ENCODE results near the gene ABHD12. TPM values are rescaled to one million over a fixed set of nuclear protein-coding genes. Genes with fewer than 3 reads are reported as not detected.
A peak's percentile ranks its signal among the peaks of the same experiment; 100 is the strongest.

Gene ABHD12
- total RNA-seq, 4 donors from 2014 or later: 10.0 to 47.6 (median 36.3) TPM

- peak; percentile 11 to 13 for DNase-seq
- Histone ChIP-seq H3K27ac (no peak overlapping the region), H3K9me3 (no peaks in the 10 kb centered on the region), H3K4me3 (no peak overlapping the region), H3K27me3 (no peaks in the 10 kb centered on the region), H3K36me3 (no peaks in the 10 kb centered on the region), H3K4me1 (no peaks in the 10 kb centered on the region)
- TF ChIP-seq, protein P1, sequence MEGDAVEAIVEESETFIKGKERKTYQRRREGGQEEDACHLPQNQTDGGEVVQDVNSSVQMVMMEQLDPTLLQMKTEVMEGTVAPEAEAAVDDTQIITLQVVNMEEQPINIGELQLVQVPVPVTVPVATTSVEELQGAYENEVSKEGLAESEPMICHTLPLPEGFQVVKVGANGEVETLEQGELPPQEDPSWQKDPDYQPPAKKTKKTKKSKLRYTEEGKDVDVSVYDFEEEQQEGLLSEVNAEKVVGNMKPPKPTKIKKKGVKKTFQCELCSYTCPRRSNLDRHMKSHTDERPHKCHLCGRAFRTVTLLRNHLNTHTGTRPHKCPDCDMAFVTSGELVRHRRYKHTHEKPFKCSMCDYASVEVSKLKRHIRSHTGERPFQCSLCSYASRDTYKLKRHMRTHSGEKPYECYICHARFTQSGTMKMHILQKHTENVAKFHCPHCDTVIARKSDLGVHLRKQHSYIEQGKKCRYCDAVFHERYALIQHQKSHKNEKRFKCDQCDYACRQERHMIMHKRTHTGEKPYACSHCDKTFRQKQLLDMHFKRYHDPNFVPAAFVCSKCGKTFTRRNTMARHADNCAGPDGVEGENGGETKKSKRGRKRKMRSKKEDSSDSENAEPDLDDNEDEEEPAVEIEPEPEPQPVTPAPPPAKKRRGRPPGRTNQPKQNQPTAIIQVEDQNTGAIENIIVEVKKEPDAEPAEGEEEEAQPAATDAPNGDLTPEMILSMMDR (IDR thresholded peaks at IDR 0.05): no peak
- TF ChIP-seq POLR2A (IDR thresholded peaks at IDR 0.05): no peak
- intact Hi-C loops (cut with DNase I; ENCODE audit: low total_unique reads): no loop called here
Measured at GRCh38 chr20:25274481-25274880, 116.2 kb downstream of the ABHD12 start.

- H3K27me3 ChIP-seq: no peaks in the 10 kb centered on the region
- H3K9me3 ChIP-seq: no peaks in the 10 kb centered on the region
- no peaks in the 10 kb centered on the region for H3K4me1 ChIP-seq
- no peak overlapping the region for H3K27ac ChIP-seq
- peak in 1 of 2 donors; percentile 11 for DNase-seq
- H3K36me3 ChIP-seq: no peaks in the 10 kb centered on the region
- intact Hi-C loops (cut with DNase I; ENCODE audit: low total_unique reads): no loop called here
- no peak overlapping the region for H3K4me3 ChIP-seq
- TF ChIP-seq, protein P1 (IDR thresholded peaks at IDR 0.05): no peak
- no peak for TF ChIP-seq POLR2A (IDR thresholded peaks at IDR 0.05)
Measured at GRCh38 chr20:25273541-25274358, 116.9 kb downstream of the ABHD12 start.

DNA sequence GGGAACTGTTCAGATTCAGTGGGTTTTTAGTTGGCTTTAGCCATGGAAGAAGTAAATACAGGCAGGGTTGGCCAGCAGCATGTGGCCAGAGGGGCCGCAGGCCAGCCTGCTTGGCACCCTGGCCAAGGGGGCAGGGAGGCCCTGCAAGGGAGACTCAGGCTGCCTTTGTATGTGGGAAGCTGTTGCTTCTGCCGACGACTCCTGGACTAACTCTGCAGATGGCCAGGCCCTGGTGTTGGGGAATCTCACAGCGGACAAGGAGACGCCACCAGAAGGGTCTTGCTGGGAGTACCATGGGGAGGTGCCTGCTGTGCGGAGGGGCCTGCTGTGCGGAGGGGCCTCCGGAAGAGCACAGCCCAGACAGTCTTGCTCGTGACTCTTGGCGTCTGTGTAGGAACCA lies 117.6 kb downstream of the ABHD12 start:
- Histone ChIP-seq H3K27ac (no peak overlapping the region), H3K36me3 (no peaks in the 10 kb centered on the region), H3K9me3 (no peaks in the 10 kb centered on the region), H3K4me1 (no peaks in the 10 kb centered on the region), H3K4me3 (no peak overlapping the region), H3K27me3 (no peaks in the 10 kb centered on the region)
- no peak for TF ChIP-seq POLR2A (IDR thresholded peaks at IDR 0.05)
- TF ChIP-seq, protein P1 (IDR thresholded peaks at IDR 0.05): no peak
- DNase-seq: peak in 1 of 2 donors; percentile 7
- intact Hi-C loops (cut with DNase I; ENCODE audit: low total_unique reads): no loop called here

DNA sequence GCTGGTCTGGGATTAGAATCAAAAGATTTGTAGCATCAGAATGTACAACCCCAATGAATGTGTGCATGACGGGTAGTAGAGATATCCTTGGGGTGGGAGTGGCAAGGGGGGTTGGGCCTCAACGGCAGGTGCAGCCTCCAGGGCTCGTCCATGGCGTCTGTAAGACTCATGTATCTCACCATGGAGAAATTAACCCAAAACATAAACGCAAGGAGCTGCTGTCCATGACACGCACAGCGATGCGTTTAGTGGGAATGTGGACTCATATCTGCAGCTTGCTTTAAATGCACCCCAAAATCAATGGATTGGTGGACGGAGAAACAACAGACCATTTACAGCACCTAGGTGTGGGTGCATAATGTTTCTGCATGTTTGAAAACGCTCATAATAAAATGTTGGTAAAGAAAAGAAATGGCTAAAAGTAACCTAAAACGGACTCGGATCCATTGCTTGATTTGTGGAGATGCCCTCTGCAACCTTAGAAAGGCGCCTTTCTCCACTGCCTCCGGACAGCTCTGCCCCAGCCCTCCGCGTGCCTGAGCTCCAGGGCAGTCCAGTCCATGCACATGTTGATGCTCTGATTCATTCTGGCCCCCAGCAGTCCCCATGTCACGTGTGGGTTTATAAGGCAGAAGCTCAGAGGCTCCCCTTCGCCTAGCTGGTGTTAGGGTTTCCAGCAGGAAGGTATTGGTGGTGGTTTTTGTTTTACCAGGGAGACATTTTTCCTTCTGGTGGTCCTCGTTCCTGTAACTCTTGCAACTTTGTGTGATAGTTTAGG lies 118.2 kb downstream of the ABHD12 start:
- TF ChIP-seq, protein P1 (IDR thresholded peaks at IDR 0.05): no peak
- TF ChIP-seq POLR2A (IDR thresholded peaks at IDR 0.05): no peak
- no peaks in the 10 kb centered on the region for H3K4me1 ChIP-seq
- H3K4me3 ChIP-seq: no peak overlapping the region
- intact Hi-C loops (cut with DNase I; ENCODE audit: low total_unique reads): no loop called here
- H3K9me3 ChIP-seq: no peaks in the 10 kb centered on the region
- no peak for DNase-seq
- H3K27me3 ChIP-seq: no peaks in the 10 kb centered on the region
- H3K36me3 ChIP-seq: no peaks in the 10 kb centered on the region
- no peak overlapping the region for H3K27ac ChIP-seq

Measured in uterus (tissue), 4 donors.